Measurements from ENCODE around the gene MTM1. TPM values are rescaled to one million over a fixed set of nuclear protein-coding genes. Genes with fewer than 3 reads are reported as not detected.

Gene MTM1
- total and polyA plus RNA-seq, 2 experiments from 2014 or later, result 8.1 to 8.9 TPM

GRCh38 chrX:150651906-150652305 lies 83.5 kb downstream of the MTM1 start:
- Histone ChIP-seq H3K36me3 (ENCODE audit: low read depth) (no peaks in the 10 kb centered on the region), H3K9me2 (ENCODE audit: insufficient read depth) (no peaks in the 10 kb centered on the region), H3K4me2 (ENCODE audit: unreplicated experiment) (no peak overlapping the region), H3K4me3 (no peak overlapping the region), H3K79me2 (ENCODE audit: insufficient read depth) (no peaks in the 10 kb centered on the region), H3K27ac (no peak overlapping the region), H2AFZ (no peak overlapping the region), H3K9ac (no peak overlapping the region), H3K27me3 (replicated peaks; ENCODE audit: insufficient read depth) (no peaks in the 10 kb centered on the region), H3K4me1 (ENCODE audit: insufficient read depth) (no peaks in the 10 kb centered on the region; the same call in 1 of the 2 replicates), H3K9me3 (ENCODE audit: low read depth) (no peaks in the 10 kb centered on the region), H3F3A (ENCODE audit: insufficient read depth) (no peaks in the 10 kb centered on the region), H4K20me1 (ENCODE audit: insufficient read depth) (no peaks in the 10 kb centered on the region)
- DNase-seq, result no peak
- in situ Hi-C loops (cut with MboI), result no loop called here
- 88 to 100% methylated on average over 1 to 2 of the region's 2 CpGs for WGBS, 2 experiments (ENCODE audit: low coverage in 1 of 2, low lambda C conversion rate in 2 of 2, missing lambda C conversion rate in 2 of 2)
- TF ChIP-seq EZH2 (IDR thresholded peaks at IDR 0.05; ENCODE audit: insufficient read depth, poor library complexity, severe bottlenecking) (no peak), EZH2phosphoT487 (IDR thresholded peaks at IDR 0.05; ENCODE audit: insufficient read depth, low read depth) (no peak)

DNA sequence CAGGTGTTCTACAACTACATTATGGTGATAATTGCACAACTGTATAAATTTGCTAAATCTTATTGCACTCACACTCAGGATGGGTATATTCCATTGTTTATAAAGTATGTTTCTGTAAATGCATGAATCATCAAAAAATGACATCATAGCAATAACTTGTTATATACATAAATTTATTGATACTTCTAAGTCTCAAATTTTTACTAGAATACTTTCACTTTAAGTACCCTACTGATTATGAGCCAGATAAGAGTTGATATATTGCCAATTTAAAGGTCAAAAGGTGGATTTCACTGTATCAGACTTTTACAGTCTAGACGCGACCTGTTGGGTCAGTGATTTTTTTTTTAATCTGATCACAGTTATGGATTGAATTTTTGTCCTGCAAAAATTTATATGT lies 87.4 kb downstream of the MTM1 start:
- in situ Hi-C loops (cut with MboI), result no loop called here

GRCh38 chrX:150663073-150663472 lies 94.7 kb downstream of the MTM1 start:
- no peak overlapping the region for H2AFZ ChIP-seq
- no peak overlapping the region for H3K4me3 ChIP-seq
- no peaks in the 10 kb centered on the region for H3K79me2 ChIP-seq (ENCODE audit: insufficient read depth)
- H3K27ac ChIP-seq, result no peak overlapping the region
- H3K27me3 ChIP-seq (replicated peaks; ENCODE audit: insufficient read depth), result no peaks in the 10 kb centered on the region
- no peaks in the 10 kb centered on the region for H3K9me2 ChIP-seq (ENCODE audit: insufficient read depth)
- no peaks in the 10 kb centered on the region for H3K4me1 ChIP-seq (ENCODE audit: insufficient read depth)
- WGBS, 2 experiments (ENCODE audit: low coverage in 1 of 2, low lambda C conversion rate in 2 of 2, missing lambda C conversion rate in 2 of 2), result 100% methylated on average over 2 of the region's 2 CpGs
- no peaks in the 10 kb centered on the region for H4K20me1 ChIP-seq (ENCODE audit: insufficient read depth)
- TF ChIP-seq EZH2phosphoT487 (IDR thresholded peaks at IDR 0.05; ENCODE audit: insufficient read depth, low read depth) (no peak), EZH2 (IDR thresholded peaks at IDR 0.05; ENCODE audit: insufficient read depth, poor library complexity, severe bottlenecking) (no peak)
- no peaks in the 10 kb centered on the region for H3K36me3 ChIP-seq (ENCODE audit: low read depth)
- DNase-seq, result no peak
- no peaks in the 10 kb centered on the region for H3F3A ChIP-seq (ENCODE audit: insufficient read depth)
- in situ Hi-C loops (cut with MboI), result no loop called here
- no peaks in the 10 kb centered on the region for H3K9me3 ChIP-seq (ENCODE audit: low read depth)
- no peak overlapping the region for H3K9ac ChIP-seq
- no peak overlapping the region for H3K4me2 ChIP-seq (ENCODE audit: unreplicated experiment)

More for the DNA sequence above, 87.4 kb downstream of the MTM1 start:
- 100% methylated on average over 2 of the region's 2 CpGs for WGBS, 2 experiments (ENCODE audit: low coverage in 1 of 2, low lambda C conversion rate in 2 of 2, missing lambda C conversion rate in 2 of 2)
- H3K4me1 ChIP-seq (ENCODE audit: insufficient read depth), result no peaks in the 10 kb centered on the region
- no peaks in the 10 kb centered on the region for H3K27me3 ChIP-seq (replicated peaks; ENCODE audit: insufficient read depth)
- no peak overlapping the region for H3K4me2 ChIP-seq (ENCODE audit: unreplicated experiment)
- 0 out of 2 replicates have a peak, but pooled peaks cover 4% of the 10 kb centered on the region for H3K36me3 ChIP-seq (ENCODE audit: low read depth)
- H3K4me3 ChIP-seq, result no peak overlapping the region
- H3K27ac ChIP-seq, result no peak overlapping the region
- TF ChIP-seq EZH2 (IDR thresholded peaks at IDR 0.05; ENCODE audit: insufficient read depth, poor library complexity, severe bottlenecking), result no peak
- TF ChIP-seq EZH2phosphoT487 (IDR thresholded peaks at IDR 0.05; ENCODE audit: insufficient read depth, low read depth), result no peak
- no peaks in the 10 kb centered on the region for H4K20me1 ChIP-seq (ENCODE audit: insufficient read depth)
- no peaks in the 10 kb centered on the region for H3K9me2 ChIP-seq (ENCODE audit: insufficient read depth)
- H3K9me3 ChIP-seq (ENCODE audit: low read depth), result no peaks in the 10 kb centered on the region
- no peaks in the 10 kb centered on the region for H3F3A ChIP-seq (ENCODE audit: insufficient read depth)
- H2AFZ ChIP-seq, result no peak overlapping the region
- H3K9ac ChIP-seq, result no peak overlapping the region
- no peaks in the 10 kb centered on the region for H3K79me2 ChIP-seq (ENCODE audit: insufficient read depth)
- no peak for DNase-seq

DNA sequence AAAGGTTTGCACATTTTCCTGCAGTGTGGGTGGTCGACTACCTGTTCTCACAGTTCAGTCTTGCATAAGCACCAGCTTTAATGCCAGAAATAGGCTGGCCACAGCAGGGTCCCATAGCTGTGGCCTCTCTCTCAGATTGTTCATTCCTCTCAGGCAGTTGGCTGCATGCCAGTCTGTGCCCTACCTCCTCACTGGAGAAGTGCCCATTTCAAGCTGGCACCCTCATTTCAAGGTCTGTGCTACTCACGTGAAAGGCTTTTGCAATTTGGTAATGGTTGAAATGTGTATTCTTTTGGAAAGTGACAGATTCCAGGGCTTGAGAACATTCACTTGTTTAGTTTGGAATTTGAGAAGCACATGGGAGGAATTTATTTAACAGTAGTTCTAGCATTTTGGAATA lies 95.9 kb downstream of the MTM1 start:
- Histone ChIP-seq H3K4me1 (ENCODE audit: insufficient read depth) (no peaks in the 10 kb centered on the region), H4K20me1 (ENCODE audit: insufficient read depth) (no peaks in the 10 kb centered on the region), H3K4me3 (no peak overlapping the region), H3K9ac (no peak overlapping the region), H3K36me3 (ENCODE audit: low read depth) (no peaks in the 10 kb centered on the region), H2AFZ (no peak overlapping the region), H3F3A (ENCODE audit: insufficient read depth) (no peaks in the 10 kb centered on the region), H3K9me3 (ENCODE audit: low read depth) (no peaks in the 10 kb centered on the region), H3K79me2 (ENCODE audit: insufficient read depth) (no peaks in the 10 kb centered on the region), H3K9me2 (ENCODE audit: insufficient read depth) (no peaks in the 10 kb centered on the region), H3K4me2 (ENCODE audit: unreplicated experiment) (no peak overlapping the region), H3K27ac (no peak overlapping the region), H3K27me3 (replicated peaks; ENCODE audit: insufficient read depth) (no peaks in the 10 kb centered on the region)
- 68 to 71% methylated on average over 2 of the region's 2 CpGs for WGBS, 2 experiments (ENCODE audit: low coverage in 1 of 2, low lambda C conversion rate in 2 of 2, missing lambda C conversion rate in 2 of 2)
- no peak for DNase-seq
- TF ChIP-seq EZH2phosphoT487 (IDR thresholded peaks at IDR 0.05; ENCODE audit: insufficient read depth, low read depth) (no peak), EZH2 (IDR thresholded peaks at IDR 0.05; ENCODE audit: insufficient read depth, poor library complexity, severe bottlenecking) (no peak)
- in situ Hi-C loops (cut with MboI), result no loop called here

DNA sequence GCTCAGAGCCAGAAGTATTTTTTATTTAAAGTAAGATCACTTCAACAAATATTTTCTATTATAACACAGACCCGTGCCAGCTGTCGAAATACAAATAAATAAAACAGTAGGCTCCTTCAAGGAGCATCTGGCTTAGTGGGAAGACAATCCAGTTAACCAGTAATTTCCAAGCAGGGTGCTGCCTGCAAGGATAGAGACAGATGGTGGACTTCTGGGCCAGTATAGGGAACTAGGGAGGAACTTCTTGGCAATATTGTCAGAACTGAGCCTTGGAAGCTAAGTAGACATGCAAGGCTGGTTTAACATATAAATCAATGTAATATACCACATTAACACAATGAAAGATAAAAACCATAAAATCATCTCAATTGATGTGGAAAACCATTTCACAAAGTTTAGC lies 107.8 kb downstream of the MTM1 start:
- Histone ChIP-seq H3K4me2 (ENCODE audit: unreplicated experiment) (no peak overlapping the region), H3F3A (ENCODE audit: insufficient read depth) (no peaks in the 10 kb centered on the region), H3K79me2 (ENCODE audit: insufficient read depth) (no peaks in the 10 kb centered on the region), H3K9me2 (ENCODE audit: insufficient read depth) (no peaks in the 10 kb centered on the region), H3K27ac (no peak overlapping the region), H2AFZ (no peak overlapping the region), H3K9ac (no peak overlapping the region), H3K4me3 (no peak overlapping the region), H3K4me1 (ENCODE audit: insufficient read depth) (no peaks in the 10 kb centered on the region), H3K36me3 (ENCODE audit: low read depth) (no peaks in the 10 kb centered on the region), H3K27me3 (replicated peaks; ENCODE audit: insufficient read depth) (no peaks in the 10 kb centered on the region), H4K20me1 (ENCODE audit: insufficient read depth) (no peaks in the 10 kb centered on the region), H3K9me3 (ENCODE audit: low read depth) (no peaks in the 10 kb centered on the region)
- DNase-seq, result no peak
- 6 to 7% methylated on average over 2 of the region's 2 CpGs for WGBS, 2 experiments (ENCODE audit: low coverage in 1 of 2, low lambda C conversion rate in 2 of 2, missing lambda C conversion rate in 2 of 2)
- in situ Hi-C loops (cut with MboI), result no loop called here
- no peak for TF ChIP-seq EZH2 (IDR thresholded peaks at IDR 0.05; ENCODE audit: insufficient read depth, poor library complexity, severe bottlenecking)
- TF ChIP-seq EZH2phosphoT487 (IDR thresholded peaks at IDR 0.05; ENCODE audit: insufficient read depth, low read depth), result no peak

Data from GM23248 (cell line).